Gastrocnemius medialis (tissue), 4 donors: Measurements from ENCODE around the gene CDO1. TPM values are rescaled to one million over a fixed set of nuclear protein-coding genes. Genes with fewer than 3 reads are reported as not detected.

Experiments
- ATAC-seq, 2 donors: fragments of 150-250 bp; one replicate each; pipeline ENCODE4 v1.9.1; 2016
- DNase-seq, 2 donors: peaks; one replicate each; pipeline ENCODE4 v3.0.0-alpha.2; 2019
- H3K27ac ChIP-seq, 4 donors: fragments of 200-600 bp; sonication (generic); 1 replicate in 1 of 4; 2 replicates in 3 of 4; pipeline ENCODE4 v1.5.1; 2016 to 2018; ENCODE audit warnings: mild to moderate bottlenecking in 2 of 4, moderate library complexity in 1 of 4
- H3K27me3 ChIP-seq, 3 donors: fragments of 200-600 bp; sonication (generic) in 2 of 3; 1 replicate in 1 of 3; 2 replicates in 2 of 3; pipeline versions ENCODE4 v1.5.1 to v1.6.0; 2016 to 2019; ENCODE audit warnings: mild to moderate bottlenecking in 1 of 3, moderate library complexity in 1 of 3
- H3K36me3 ChIP-seq, 2 donors: fragments of 200-600 bp; sonication (generic) in 1 of 2; one replicate each; pipeline ENCODE4 v1.5.1; 2017 to 2018
- H3K4me1 ChIP-seq, 2 donors: fragments of 200-600 bp; sonication (generic) in 1 of 2; one replicate each; pipeline ENCODE4 v1.5.1; 2016 to 2017; ENCODE audit warnings: mild to moderate bottlenecking in 2 of 2
- H3K4me3 ChIP-seq, 4 donors: fragments of 200-600 bp; sonication (generic) in 3 of 4; 1 replicate in 1 of 4; 2 replicates in 3 of 4; pipeline ENCODE4 v1.5.1; 2016 to 2019; ENCODE audit warnings: mild to moderate bottlenecking in 2 of 4
- H3K9me3 ChIP-seq, 3 donors: fragments of 200-600 bp; sonication (generic) in 2 of 3; 1 replicate in 1 of 3; 2 replicates in 2 of 3; pipeline ENCODE4 v1.5.1; 2016 to 2019
- POLR2A ChIP-seq, 2 donors: fragments of 450-650 bp; IDR thresholded peaks; one replicate each; pipeline ENCODE4 v1.6.1; 2017; ENCODE audit warnings: antibody characterized with exemption in 2 of 2, mild to moderate bottlenecking in 2 of 2, moderate library complexity in 2 of 2
- in situ Hi-C, 4 donors: fragments of 200-750 bp; cut with MboI; loops; one replicate each; pipeline versions ENCODE4 v1.15.0 to v1.8.0; 2017; ENCODE audit warnings: low sequenced_read_pairs in 4 of 4
- intact Hi-C: fragments of 100-400 bp; cut with DNase I; formaldehyde crosslinking; loops from one replicate; pipeline ENCODE4 v1.15.1; 2023; ENCODE audit warnings: low total_unique reads
- total RNA-seq, 4 donors: library from RNA; depleted of rRNA; stranded (reverse); fragments of >200 nt; gene quantifications; one replicate each; pipeline versions ENCODE4 v1.1.0 to v1.2.3, GENCODE V29; 2016
- TF ChIP-seq, protein P1 (sequence below), 5 experiments: fragments of 450-650 bp in 3 of 5; fragments of 200-600 bp in 2 of 5; sonication (generic) in 2 of 5; IDR thresholded peaks in 4 of 5; conservative IDR thresholded peaks in 1 of 5; 1 replicate in 4 of 5; 2 replicates in 1 of 5; pipeline ENCODE4 v1.5.1; 2016 to 2019; ENCODE audit warnings: antibody characterized with exemption in 5 of 5, mild to moderate bottlenecking in 3 of 5, moderate library complexity in 3 of 5

CDO1 gene
- total RNA-seq, 4 donors from 2014 or later, result 21.6 to 28.4 (median 23.7) TPM

DNA sequence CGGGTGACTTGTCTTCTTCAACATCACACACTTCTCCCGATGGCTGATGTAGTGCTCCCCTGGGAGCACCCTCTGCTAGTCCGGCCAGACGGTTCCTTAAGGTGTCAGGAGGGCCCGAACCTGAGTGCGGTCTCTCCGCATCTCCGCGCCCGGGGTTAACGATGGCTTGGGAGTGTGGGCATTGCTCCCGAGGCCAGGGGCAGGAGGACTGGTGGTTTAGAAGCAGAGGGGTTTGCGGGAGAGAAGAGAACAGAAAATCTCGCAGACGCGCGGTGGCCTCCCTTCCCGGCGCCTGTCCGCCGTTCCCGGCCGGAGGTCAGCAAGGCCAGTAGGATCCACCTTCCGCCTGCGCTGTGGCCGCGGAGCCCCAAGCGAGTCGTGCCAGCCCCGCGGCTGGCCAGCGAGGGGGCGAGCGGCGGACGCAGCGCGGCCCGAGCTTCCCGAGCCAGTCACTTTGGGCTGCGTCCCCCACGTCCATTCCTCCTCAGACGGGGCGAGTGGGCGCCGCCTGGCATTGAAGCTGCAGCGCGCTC is 700 bp downstream of the CDO1 start:
- Histone ChIP-seq H3K27ac (peak overlapping the region; percentile 42 to 63 (median 48)), H3K4me1 (peaks cover 0 to 8% of the 10 kb centered on the region in 2 donors), H3K36me3 (no peaks in the 10 kb centered on the region), H3K4me3 (peak overlapping the region; percentile 44 to 54 (median 53)), H3K27me3 (peaks cover 29 to 43% (median 39%) of the 10 kb centered on the region in 3 donors), H3K9me3 (no peaks in the 10 kb centered on the region)
- no peak for TF ChIP-seq POLR2A (IDR thresholded peaks at IDR 0.05)
- TF ChIP-seq, protein P1, sequence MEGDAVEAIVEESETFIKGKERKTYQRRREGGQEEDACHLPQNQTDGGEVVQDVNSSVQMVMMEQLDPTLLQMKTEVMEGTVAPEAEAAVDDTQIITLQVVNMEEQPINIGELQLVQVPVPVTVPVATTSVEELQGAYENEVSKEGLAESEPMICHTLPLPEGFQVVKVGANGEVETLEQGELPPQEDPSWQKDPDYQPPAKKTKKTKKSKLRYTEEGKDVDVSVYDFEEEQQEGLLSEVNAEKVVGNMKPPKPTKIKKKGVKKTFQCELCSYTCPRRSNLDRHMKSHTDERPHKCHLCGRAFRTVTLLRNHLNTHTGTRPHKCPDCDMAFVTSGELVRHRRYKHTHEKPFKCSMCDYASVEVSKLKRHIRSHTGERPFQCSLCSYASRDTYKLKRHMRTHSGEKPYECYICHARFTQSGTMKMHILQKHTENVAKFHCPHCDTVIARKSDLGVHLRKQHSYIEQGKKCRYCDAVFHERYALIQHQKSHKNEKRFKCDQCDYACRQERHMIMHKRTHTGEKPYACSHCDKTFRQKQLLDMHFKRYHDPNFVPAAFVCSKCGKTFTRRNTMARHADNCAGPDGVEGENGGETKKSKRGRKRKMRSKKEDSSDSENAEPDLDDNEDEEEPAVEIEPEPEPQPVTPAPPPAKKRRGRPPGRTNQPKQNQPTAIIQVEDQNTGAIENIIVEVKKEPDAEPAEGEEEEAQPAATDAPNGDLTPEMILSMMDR (IDR thresholded peaks at IDR 0.05 in 4 of 5, conservative IDR thresholded peaks at IDR 0.05 in 1 of 5), result no peak
- intact Hi-C loops (no loop called here), in situ Hi-C loops (no loop called here)
- DNase-seq (no peak), ATAC-seq (peak in 1 of 2 donors; percentile 12)

DNA sequence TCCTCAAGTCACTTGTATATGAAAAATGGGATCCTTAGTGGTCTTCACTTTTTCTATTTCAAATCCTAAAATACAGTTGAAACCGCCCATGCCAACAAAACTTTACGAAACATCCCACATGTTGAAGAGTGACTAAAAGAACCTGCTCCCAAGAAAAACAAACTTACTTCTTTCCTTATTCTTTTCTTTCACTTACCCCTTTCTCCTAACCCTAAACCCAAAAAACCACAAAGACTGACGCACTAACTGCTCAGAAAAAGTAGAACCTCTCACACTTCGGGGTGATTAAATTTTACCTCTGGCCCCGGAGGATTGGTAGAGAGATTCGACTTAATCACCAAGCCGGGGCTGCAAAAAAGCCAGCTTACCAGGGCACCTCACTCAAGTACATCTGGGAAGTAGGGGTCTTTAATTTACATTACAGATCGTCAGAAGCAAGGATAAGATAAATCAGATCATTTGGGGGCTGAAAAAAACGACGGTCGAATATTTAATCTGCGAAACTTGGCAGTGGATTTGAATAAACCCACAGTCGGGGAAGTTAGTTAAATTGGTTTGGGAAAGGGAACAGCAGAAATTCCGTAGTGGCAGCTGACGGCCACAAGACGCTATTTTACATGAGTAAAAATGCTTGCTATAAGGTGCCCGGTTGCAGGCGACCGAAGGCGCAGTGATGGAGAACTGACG is 1.3 kb downstream of the CDO1 start:
- Histone ChIP-seq H3K27ac (peak overlapping the region in 2 of 4 donors; percentile 15 to 53), H3K27me3 (peaks cover 29 to 43% (median 39%) of the 10 kb centered on the region in 3 donors), H3K9me3 (no peaks in the 10 kb centered on the region), H3K36me3 (no peaks in the 10 kb centered on the region), H3K4me1 (peaks cover 0 to 8% of the 10 kb centered on the region in 2 donors), H3K4me3 (peak overlapping the region; percentile 44 to 54 (median 53))
- no peak for TF ChIP-seq POLR2A (IDR thresholded peaks at IDR 0.05)
- TF ChIP-seq, protein P1 (IDR thresholded peaks at IDR 0.05 in 4 of 5, conservative IDR thresholded peaks at IDR 0.05 in 1 of 5), result no peak
- intact Hi-C loops (no loop called here), in situ Hi-C loops (no loop called here)
- DNase-seq (no peak), ATAC-seq (no peak)

DNA sequence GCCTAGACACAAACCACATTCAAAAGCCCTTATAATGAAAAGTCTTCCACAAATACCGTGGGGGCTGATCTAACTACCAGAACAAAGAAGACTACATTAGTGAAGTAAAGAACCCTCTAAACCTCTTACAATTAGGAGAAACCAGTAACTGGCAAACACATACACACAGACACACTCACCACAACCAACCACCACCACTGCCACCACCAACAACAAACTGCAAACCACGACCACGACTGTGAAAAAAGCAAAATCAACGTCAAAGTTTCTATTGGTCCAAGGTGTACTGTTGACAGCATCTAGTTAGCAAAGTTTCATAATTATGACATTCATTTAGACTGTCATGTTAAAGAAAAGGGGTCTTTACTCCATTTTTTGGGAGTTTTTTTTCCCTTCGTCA is 2.7 kb downstream of the CDO1 start:
- Histone ChIP-seq H3K27ac (no peak overlapping the region), H3K27me3 (peaks cover 29 to 43% (median 39%) of the 10 kb centered on the region in 3 donors), H3K9me3 (no peaks in the 10 kb centered on the region), H3K36me3 (no peaks in the 10 kb centered on the region), H3K4me3 (peak overlapping the region in 1 of 4 donors; percentile 53), H3K4me1 (peaks cover 0 to 8% of the 10 kb centered on the region in 2 donors)
- DNase-seq, result no peak
- intact Hi-C loops (no loop called here), in situ Hi-C loops (no loop called here)
- no peak for ATAC-seq
- no peak for TF ChIP-seq POLR2A (IDR thresholded peaks at IDR 0.05)

DNA sequence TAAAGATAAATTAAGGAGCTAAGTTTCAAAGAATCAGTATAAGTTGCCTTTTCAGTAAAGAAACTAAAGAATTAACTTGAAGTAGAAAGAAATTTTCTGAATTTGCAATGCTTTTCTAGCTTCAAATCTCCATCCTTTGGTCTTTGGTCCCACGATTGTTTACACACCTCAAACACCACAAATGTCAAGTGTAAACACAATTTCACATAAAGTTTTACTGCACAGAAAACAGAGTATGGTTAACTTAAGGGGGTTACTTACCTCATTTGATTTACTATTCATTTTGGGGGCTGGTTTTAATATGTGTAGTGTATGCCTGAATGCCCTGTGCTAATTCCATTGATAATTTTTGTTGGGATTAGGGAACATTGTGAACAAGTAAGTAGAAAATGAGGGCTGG is 4.1 kb downstream of the CDO1 start:
- no peak for TF ChIP-seq POLR2A (IDR thresholded peaks at IDR 0.05)
- ATAC-seq, result no peak
- in situ Hi-C loops, result no loop called here
- DNase-seq, result no peak
- peaks cover 29 to 38% (median 37%) of the 10 kb centered on the region in 3 donors for H3K27me3 ChIP-seq
- H3K4me1 ChIP-seq, result peaks cover 0 to 8% of the 10 kb centered on the region in 2 donors
- H3K36me3 ChIP-seq, result no peaks in the 10 kb centered on the region
- H3K4me3 ChIP-seq, result no peak overlapping the region
- no peaks in the 10 kb centered on the region for H3K9me3 ChIP-seq
- H3K27ac ChIP-seq, result no peak overlapping the region
- intact Hi-C loops, result no loop called here

DNA sequence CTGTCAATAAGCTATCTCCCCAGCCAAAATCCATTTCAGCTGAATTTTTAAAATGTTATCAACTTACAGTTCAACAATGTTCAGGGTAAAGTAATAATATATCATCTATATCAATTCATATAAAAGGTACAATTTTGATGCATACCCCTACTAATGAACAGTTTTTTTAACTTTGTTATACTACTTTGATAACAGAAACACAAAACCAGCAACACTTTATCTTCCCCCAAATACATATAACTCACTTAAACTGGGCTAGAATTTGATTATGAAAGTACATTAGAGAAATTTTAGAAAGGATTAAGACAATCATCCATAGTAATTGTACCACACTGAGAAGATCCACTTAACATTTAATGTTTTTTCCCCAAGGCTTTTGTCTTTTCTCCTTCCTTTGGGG is 5.1 kb downstream of the CDO1 start:
- Histone ChIP-seq H3K9me3 (no peaks in the 10 kb centered on the region), H3K36me3 (no peaks in the 10 kb centered on the region), H3K4me1 (peaks cover 0 to 4% of the 10 kb centered on the region in 2 donors), H3K4me3 (no peak overlapping the region), H3K27ac (no peak overlapping the region), H3K27me3 (peaks cover 29% of the 10 kb centered on the region in 3 donors)
- ATAC-seq, result no peak
- intact Hi-C loops (no loop called here), in situ Hi-C loops (no loop called here)
- TF ChIP-seq, protein P1 (IDR thresholded peaks at IDR 0.05 in 4 of 5, conservative IDR thresholded peaks at IDR 0.05 in 1 of 5), result no peak
- no peak for TF ChIP-seq POLR2A (IDR thresholded peaks at IDR 0.05)
- no peak for DNase-seq
